Osteocyte (in vitro differentiated cells): ENCODE measurements around the gene LFNG. TPM values are rescaled to one million over a fixed set of nuclear protein-coding genes. Genes with fewer than 3 reads are reported as not detected.

Experiments
- DNase-seq: peaks from one replicate; pipeline ENCODE4 v3.0.0; 2021; ENCODE audit warnings: mixed read lengths; ENCODE audit not compliant: unreplicated experiment; ENCODE audit errors: extremely low spot score
- H3K27ac Mint-ChIP-seq: one replicate; pipeline ENCODE4 v1.8.0; 2021; ENCODE audit warnings: mild to moderate bottlenecking, mixed read lengths; ENCODE audit not compliant: unreplicated experiment
- H3K27me3 Mint-ChIP-seq: one replicate; pipeline ENCODE4 v1.8.0; 2021; ENCODE audit warnings: mixed read lengths; ENCODE audit not compliant: unreplicated experiment
- H3K36me3 Mint-ChIP-seq: one replicate; pipeline ENCODE4 v1.8.0; 2021; ENCODE audit warnings: mixed read lengths; ENCODE audit not compliant: unreplicated experiment
- H3K4me1 Mint-ChIP-seq: one replicate; pipeline ENCODE4 v1.8.0; 2021; ENCODE audit warnings: mixed read lengths; ENCODE audit not compliant: unreplicated experiment
- H3K4me3 Mint-ChIP-seq: one replicate; pipeline ENCODE4 v1.8.0; 2021; ENCODE audit warnings: mild to moderate bottlenecking, moderate library complexity, mixed read lengths; ENCODE audit not compliant: unreplicated experiment
- H3K9me3 Mint-ChIP-seq: one replicate; pipeline ENCODE4 v1.8.0; 2021; ENCODE audit warnings: mixed read lengths; ENCODE audit not compliant: unreplicated experiment
- CTCF ChIP-seq: fragments of 200-600 bp; sonication (generic); IDR thresholded peaks from 2 replicates; pipeline ENCODE4 v1.5.0; 2021; ENCODE audit warnings: antibody characterized with exemption, mild to moderate bottlenecking, moderate library complexity
- total RNA-seq: library from RNA; stranded (reverse); gene quantifications from 2 replicates; pipeline ENCODE4 v1.2.1, GENCODE V29; 2021

LFNG gene
- total RNA-seq, 1 donor from 2014 or later = 23.3 TPM

DNA sequence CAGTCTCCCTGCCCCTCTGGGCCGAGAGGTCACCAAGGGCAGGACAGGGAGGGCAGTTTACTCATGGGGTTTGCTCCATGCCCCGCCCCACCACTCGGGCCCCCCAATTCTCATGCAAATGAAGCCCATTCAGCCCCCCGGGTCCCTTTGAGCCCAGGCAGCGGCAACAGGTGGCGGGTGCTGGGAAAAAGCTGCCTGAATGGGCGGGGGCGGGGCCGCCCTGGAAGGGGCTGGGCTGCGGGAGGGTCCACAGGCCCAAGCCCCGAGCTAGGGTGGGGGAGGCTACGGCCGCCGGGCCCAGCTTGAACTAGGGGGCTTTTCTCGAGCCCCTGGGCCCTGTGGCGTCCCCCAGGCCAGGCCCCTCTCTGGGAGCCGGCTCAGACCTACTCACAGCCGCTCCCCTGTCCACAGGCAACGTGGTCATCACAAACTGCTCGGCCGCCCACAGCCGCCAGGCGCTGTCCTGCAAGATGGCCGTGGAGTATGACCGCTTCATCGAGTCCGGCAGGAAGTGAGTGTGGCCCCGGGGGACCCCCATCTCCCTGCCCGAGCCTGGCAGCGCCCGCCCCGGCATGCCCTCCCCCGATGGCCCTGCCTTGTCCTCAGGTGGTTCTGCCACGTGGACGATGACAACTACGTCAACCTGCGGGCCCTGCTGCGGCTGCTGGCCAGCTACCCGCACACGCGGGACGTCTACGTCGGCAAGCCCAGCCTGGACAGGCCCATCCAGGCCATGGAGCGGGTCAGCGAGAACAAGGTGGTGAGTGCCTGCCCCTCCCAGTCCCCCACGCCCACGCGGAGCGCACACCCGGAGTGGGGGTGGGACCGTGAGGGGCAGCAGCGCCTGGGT lies 5.5 kb downstream of the LFNG start:
- Mint-ChIP-seq H3K27ac (no peak overlapping the region), H3K27me3 (no peaks in the 10 kb centered on the region), H3K36me3 (peaks cover 4% of the 10 kb centered on the region), H3K9me3 (no peaks in the 10 kb centered on the region), H3K4me3 (no peak overlapping the region), H3K4me1 (peaks cover 76% of the 10 kb centered on the region)
- no peak for TF ChIP-seq CTCF
- no peak for DNase-seq

- no peak for TF ChIP-seq CTCF
- Mint-ChIP-seq H3K27me3 (no peaks in the 10 kb centered on the region), H3K27ac (no peak overlapping the region), H3K4me1 (peaks cover 76% of the 10 kb centered on the region), H3K4me3 (no peak overlapping the region), H3K9me3 (no peaks in the 10 kb centered on the region), H3K36me3 (peaks cover 4% of the 10 kb centered on the region)
- no peak for DNase-seq
Measured at GRCh38 chr7:2525658-2526630, 6.4 kb downstream of the LFNG start.

- peaks cover 72% of the 10 kb centered on the region for H3K4me1 Mint-ChIP-seq
- DNase-seq = no peak
- H3K27me3 Mint-ChIP-seq = no peaks in the 10 kb centered on the region
- no peak for TF ChIP-seq CTCF
- no peak overlapping the region for H3K4me3 Mint-ChIP-seq
- H3K36me3 Mint-ChIP-seq = peaks cover 4% of the 10 kb centered on the region
- H3K9me3 Mint-ChIP-seq = no peaks in the 10 kb centered on the region
- peak overlapping the region; percentile 66 for H3K27ac Mint-ChIP-seq
Measured at GRCh38 chr7:2526659-2527504, 7.3 kb downstream of the LFNG start.

- H3K4me3 Mint-ChIP-seq = peak overlapping the region; percentile 53
- no peaks in the 10 kb centered on the region for H3K9me3 Mint-ChIP-seq
- no peak for TF ChIP-seq CTCF
- peaks cover 4% of the 10 kb centered on the region for H3K36me3 Mint-ChIP-seq
- peak overlapping the region; percentile 87 for H3K27ac Mint-ChIP-seq
- no peaks in the 10 kb centered on the region for H3K27me3 Mint-ChIP-seq
- no peak for DNase-seq
- peaks cover 64% of the 10 kb centered on the region for H3K4me1 Mint-ChIP-seq
Measured at GRCh38 chr7:2527505-2528467, 8.2 kb downstream of the LFNG start.
